Natural killer cell (primary cell): Measurements from ENCODE around the gene SF3B4. TPM values are rescaled to one million over a fixed set of nuclear protein-coding genes. Genes with fewer than 3 reads are reported as not detected.

Experiments used
- ATAC-seq, 3 donors: fragments of 150-1000 bp in 2 of 3; fragments of 200-7000 bp in 1 of 3; cut with Tn5 transposase; 1 replicate in 1 of 3; 2 replicates in 2 of 3; pipeline ENCODE4 v1.10.0; 2021; ENCODE audit warnings: mild to moderate bottlenecking in 2 of 3, moderate library complexity in 2 of 3
- DNase-seq, 2 donors: peaks; one replicate each; pipeline versions ENCODE4 v3.0.0 to v3.0.0-alpha.2; 2013 to 2021; ENCODE audit warnings: mixed read lengths in 1 of 2
- H3K27ac ChIP-seq: one replicate; pipeline ENCODE4 v1.5.1; 2013; ENCODE audit warnings: mild to moderate bottlenecking, low read length
- H3K27me3 ChIP-seq: one replicate; pipeline ENCODE4 v1.6.1; 2013; ENCODE audit warnings: low read length; ENCODE audit not compliant: control insufficient read depth, insufficient read depth
- H3K36me3 ChIP-seq: one replicate; pipeline ENCODE4 v1.6.1; 2013; ENCODE audit warnings: low read length; ENCODE audit not compliant: control insufficient read depth, insufficient read depth
- H3K4me1 ChIP-seq: one replicate; pipeline ENCODE4 v1.6.1; 2013; ENCODE audit warnings: low read length; ENCODE audit not compliant: control insufficient read depth, insufficient read depth
- H3K4me3 ChIP-seq: one replicate; pipeline ENCODE4 v1.5.1; 2013; ENCODE audit warnings: low read length
- H3K9me3 ChIP-seq: one replicate; pipeline ENCODE4 v1.6.1; 2013; ENCODE audit warnings: low read length; ENCODE audit not compliant: control insufficient read depth, insufficient read depth
- H3K27ac Mint-ChIP-seq, 2 donors: one replicate each; pipeline ENCODE4 v1.8.0; 2022; ENCODE audit warnings: mild to moderate bottlenecking in 2 of 2, mixed read lengths in 2 of 2, moderate library complexity in 1 of 2
- H3K27me3 Mint-ChIP-seq, 2 donors: one replicate each; pipeline ENCODE4 v1.8.0; 2022; ENCODE audit warnings: low read depth in 2 of 2, mixed read lengths in 2 of 2
- H3K36me3 Mint-ChIP-seq: one replicate; pipeline ENCODE4 v1.8.0; 2022; ENCODE audit warnings: mixed read lengths
- H3K4me1 Mint-ChIP-seq, 2 donors: one replicate each; pipeline ENCODE4 v1.8.0; 2022; ENCODE audit warnings: mixed read lengths in 2 of 2
- H3K4me3 Mint-ChIP-seq: one replicate; pipeline ENCODE4 v1.8.0; 2022; ENCODE audit warnings: mild to moderate bottlenecking, moderate library complexity, mixed read lengths
- H3K9me3 Mint-ChIP-seq, 2 donors: one replicate each; pipeline ENCODE4 v1.8.0; 2022; ENCODE audit warnings: mixed read lengths in 2 of 2
- WGBS: methylation state at CpG from one replicate; pipeline ENCODE4 v1.1.7; 2013; ENCODE audit warnings: missing lambda C conversion rate; ENCODE audit not compliant: insufficient coverage; 5-methylcytosine and 5-hydroxymethylcytosine counted together
- intact Hi-C: fragments of 100-400 bp; cut with micrococcal nuclease; formaldehyde crosslinking; loops from one replicate; pipeline ENCODE4 v1.14.2; 2022
- total RNA-seq, 4 donors: library from RNA; stranded (reverse); fragments of 120-200 nt in 1 of 4; gene quantifications; one replicate each; pipeline versions ENCODE4 v1.2.3 to v1.2.4, GENCODE V29; 2013 to 2022
- TF ChIP-seq, protein P1 (sequence below): fragments of 200-600 bp; IDR thresholded peaks from one replicate; pipeline ENCODE4 v1.8.0; 2022; ENCODE audit warnings: antibody characterized with exemption

The SF3B4 gene
- total RNA-seq, 3 donors from 2014 or later (not counting 1 experiment from before 2014, with no cell fraction given): 67.3 to 73.7 (median 68.5) TPM

- TF ChIP-seq, protein P1, sequence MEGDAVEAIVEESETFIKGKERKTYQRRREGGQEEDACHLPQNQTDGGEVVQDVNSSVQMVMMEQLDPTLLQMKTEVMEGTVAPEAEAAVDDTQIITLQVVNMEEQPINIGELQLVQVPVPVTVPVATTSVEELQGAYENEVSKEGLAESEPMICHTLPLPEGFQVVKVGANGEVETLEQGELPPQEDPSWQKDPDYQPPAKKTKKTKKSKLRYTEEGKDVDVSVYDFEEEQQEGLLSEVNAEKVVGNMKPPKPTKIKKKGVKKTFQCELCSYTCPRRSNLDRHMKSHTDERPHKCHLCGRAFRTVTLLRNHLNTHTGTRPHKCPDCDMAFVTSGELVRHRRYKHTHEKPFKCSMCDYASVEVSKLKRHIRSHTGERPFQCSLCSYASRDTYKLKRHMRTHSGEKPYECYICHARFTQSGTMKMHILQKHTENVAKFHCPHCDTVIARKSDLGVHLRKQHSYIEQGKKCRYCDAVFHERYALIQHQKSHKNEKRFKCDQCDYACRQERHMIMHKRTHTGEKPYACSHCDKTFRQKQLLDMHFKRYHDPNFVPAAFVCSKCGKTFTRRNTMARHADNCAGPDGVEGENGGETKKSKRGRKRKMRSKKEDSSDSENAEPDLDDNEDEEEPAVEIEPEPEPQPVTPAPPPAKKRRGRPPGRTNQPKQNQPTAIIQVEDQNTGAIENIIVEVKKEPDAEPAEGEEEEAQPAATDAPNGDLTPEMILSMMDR: no peak
- Mint-ChIP-seq H3K36me3 (no peaks in the 10 kb centered on the region), H3K27ac (no peak overlapping the region), H3K4me3 (no peak overlapping the region), H3K4me1 (peaks cover 15 to 23% of the 10 kb centered on the region in 2 donors), H3K9me3 (no peaks in the 10 kb centered on the region), H3K27me3 (peaks cover 9 to 13% of the 10 kb centered on the region in 2 donors)
- Histone ChIP-seq H3K4me1 (peaks cover 14% of the 10 kb centered on the region), H3K27me3 (no peaks in the 10 kb centered on the region), H3K27ac (no peak overlapping the region), H3K36me3 (no peaks in the 10 kb centered on the region), H3K4me3 (no peak overlapping the region), H3K9me3 (no peaks in the 10 kb centered on the region)
- no peak for DNase-seq
- 95% methylated on average over 8 of the region's 8 CpGs for WGBS
- no peak for ATAC-seq
- intact Hi-C loops: no loop called here
Observed at GRCh38 chr1:149932474-149932873, 4.9 kb upstream of the SF3B4 start.

GRCh38 chr1:149931212-149931790, 3.7 kb upstream of the SF3B4 start:
- Histone ChIP-seq H3K36me3 (peaks cover 4% of the 10 kb centered on the region), H3K27ac (no peak overlapping the region), H3K9me3 (no peaks in the 10 kb centered on the region), H3K4me1 (peaks cover 25% of the 10 kb centered on the region), H3K4me3 (no peak overlapping the region), H3K27me3 (no peaks in the 10 kb centered on the region)
- H3K36me3 Mint-ChIP-seq: no peaks in the 10 kb centered on the region
- no peak for ATAC-seq
- 91% methylated on average over 12 of the region's 13 CpGs for WGBS
- intact Hi-C loops: no loop called here
- peaks cover 25 to 31% of the 10 kb centered on the region in 2 donors for H3K4me1 Mint-ChIP-seq
- TF ChIP-seq, protein P1: no peak
- no peaks in the 10 kb centered on the region for H3K9me3 Mint-ChIP-seq
- DNase-seq: no peak
- H3K4me3 Mint-ChIP-seq: no peak overlapping the region
- H3K27me3 Mint-ChIP-seq: peaks cover 9 to 13% of the 10 kb centered on the region in 2 donors
- peak overlapping the region in 1 of 2 donors; percentile 71 for H3K27ac Mint-ChIP-seq

- Histone ChIP-seq H3K4me3 (no peak overlapping the region), H3K9me3 (no peaks in the 10 kb centered on the region), H3K27me3 (no peaks in the 10 kb centered on the region), H3K4me1 (peaks cover 33% of the 10 kb centered on the region), H3K36me3 (peaks cover 19% of the 10 kb centered on the region), H3K27ac (no peak overlapping the region)
- no peak for ATAC-seq
- intact Hi-C loops: no loop called here
- Mint-ChIP-seq H3K27me3 (peaks cover 9 to 13% of the 10 kb centered on the region in 2 donors), H3K27ac (peak overlapping the region; percentile 96 to 98), H3K36me3 (peaks cover 7% of the 10 kb centered on the region), H3K4me3 (no peak overlapping the region), H3K9me3 (no peaks in the 10 kb centered on the region), H3K4me1 (peaks cover 38 to 45% of the 10 kb centered on the region in 2 donors)
- DNase-seq: no peak
- TF ChIP-seq, protein P1: no peak
- 79% methylated on average over 2 of the region's 2 CpGs for WGBS
Observed at GRCh38 chr1:149929856-149930255, 2.3 kb upstream of the SF3B4 start.

DNA sequence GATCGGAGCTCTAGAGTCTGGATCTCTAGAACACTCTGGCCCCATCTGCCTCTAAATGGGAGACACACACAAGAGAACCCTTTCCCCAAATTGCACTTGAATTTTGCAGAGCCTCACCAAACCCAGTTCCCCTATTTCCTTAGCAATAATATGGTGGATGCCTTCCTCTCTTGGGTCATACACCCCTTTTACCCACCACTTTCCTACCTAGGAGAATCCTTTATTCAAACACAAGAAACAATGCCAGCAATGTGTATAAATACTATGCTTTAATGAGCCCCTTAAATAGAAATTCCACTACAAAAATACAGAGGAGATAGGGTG, 760 bp upstream of the SF3B4 start:
- H3K9me3 ChIP-seq: no peaks in the 10 kb centered on the region
- Mint-ChIP-seq H3K4me3 (peak overlapping the region; percentile 98), H3K27me3 (peaks cover 6% of the 10 kb centered on the region in 2 donors), H3K4me1 (peaks cover 44 to 57% of the 10 kb centered on the region in 2 donors), H3K27ac (peak overlapping the region; percentile 96 to 98), H3K36me3 (peaks cover 19% of the 10 kb centered on the region), H3K9me3 (no peaks in the 10 kb centered on the region)
- TF ChIP-seq, protein P1: no peak
- no peaks in the 10 kb centered on the region for H3K27me3 ChIP-seq
- peak overlapping the region; percentile 99 for H3K27ac ChIP-seq
- no peak for DNase-seq
- peaks cover 33% of the 10 kb centered on the region for H3K4me1 ChIP-seq
- H3K4me3 ChIP-seq: peak overlapping the region; percentile 99
- H3K36me3 ChIP-seq: peaks cover 33% of the 10 kb centered on the region
- 0% methylated on average over 1 of the region's 1 CpG for WGBS
- ATAC-seq: no peak
- intact Hi-C loops: no loop called here
